NOMO-1 treated with DMSO at 0.1 percent for 48 hours (cell line): ENCODE measurements around the gene EMC1.
"Not testable (repeated sequence)": the region's sequence is repeated elsewhere in the genome, so short reads cannot be mapped to it uniquely, and the experiment has no call there.

Experiments used
- DNase-seq: peaks from one replicate; lab custom pipeline; 2025; ENCODE audit not compliant: unreplicated experiment; lab: John Stamatoyannopoulos, UW

EMC1 gene

DNA sequence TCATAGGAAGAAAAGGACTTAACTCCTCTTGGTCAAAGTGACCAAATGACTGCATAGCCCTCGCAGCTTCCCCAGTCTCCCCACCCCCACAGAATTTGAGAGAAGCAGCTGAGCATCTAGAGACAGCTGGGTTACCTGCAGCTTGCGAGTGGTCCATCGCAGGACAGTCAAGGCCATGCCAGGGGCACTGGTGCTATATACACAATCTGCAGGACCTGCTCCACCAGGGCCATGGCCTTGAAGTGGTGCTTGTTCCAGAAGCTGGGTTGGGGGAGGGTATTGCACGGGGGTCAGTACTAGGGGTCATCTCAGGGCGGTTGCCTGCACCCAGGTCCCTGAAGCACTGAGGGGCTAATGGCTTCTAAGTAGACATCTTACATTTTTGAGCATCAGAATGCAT, 10.7 kb upstream of the EMC1 start:
- no peak for DNase-seq

DNA sequence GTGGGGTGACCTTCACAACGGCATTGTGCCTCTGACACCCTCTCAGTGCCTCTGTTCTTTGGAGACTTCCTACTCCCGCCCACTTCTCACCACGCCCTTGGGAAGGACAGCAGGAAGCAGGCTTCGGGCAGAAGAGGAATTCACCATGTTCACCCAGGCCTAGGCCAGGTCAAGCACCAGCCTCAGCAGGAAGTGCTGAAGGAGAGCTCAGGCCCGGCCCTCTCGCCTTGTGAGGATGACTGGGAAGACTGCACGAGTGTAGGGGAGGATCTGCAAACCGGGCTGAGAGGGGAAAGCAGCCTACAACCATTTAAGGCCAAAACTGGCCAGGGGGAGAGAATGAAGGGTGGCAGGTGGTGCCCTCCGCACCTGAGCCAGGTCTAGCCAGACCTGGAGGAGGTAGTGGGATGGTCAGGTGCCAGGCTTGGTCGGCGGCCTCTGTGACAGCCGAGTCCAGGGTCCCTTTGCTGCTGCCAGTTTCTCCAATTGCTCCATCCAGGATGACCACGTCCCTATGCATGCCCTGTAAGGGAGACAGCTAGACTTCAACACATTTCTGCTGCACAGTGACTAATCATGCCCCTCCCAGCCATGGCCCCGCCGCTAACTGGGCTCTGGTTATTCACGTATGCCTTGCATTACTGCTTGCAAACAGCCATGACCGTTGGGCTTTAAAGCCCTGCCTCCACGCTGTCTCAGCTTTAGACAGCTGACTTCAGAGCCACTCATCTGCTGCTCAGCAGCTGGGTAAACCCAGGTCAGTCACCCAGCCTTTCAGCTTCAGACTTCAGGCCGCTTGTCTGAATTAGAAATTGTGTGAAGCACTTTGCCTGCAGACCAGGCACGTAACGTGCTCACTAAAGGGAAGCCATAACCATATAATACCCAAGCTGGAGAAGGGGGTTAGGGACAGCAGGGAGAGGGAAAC, 9.2 kb upstream of the EMC1 start:
- DNase-seq = no peak

DNA sequence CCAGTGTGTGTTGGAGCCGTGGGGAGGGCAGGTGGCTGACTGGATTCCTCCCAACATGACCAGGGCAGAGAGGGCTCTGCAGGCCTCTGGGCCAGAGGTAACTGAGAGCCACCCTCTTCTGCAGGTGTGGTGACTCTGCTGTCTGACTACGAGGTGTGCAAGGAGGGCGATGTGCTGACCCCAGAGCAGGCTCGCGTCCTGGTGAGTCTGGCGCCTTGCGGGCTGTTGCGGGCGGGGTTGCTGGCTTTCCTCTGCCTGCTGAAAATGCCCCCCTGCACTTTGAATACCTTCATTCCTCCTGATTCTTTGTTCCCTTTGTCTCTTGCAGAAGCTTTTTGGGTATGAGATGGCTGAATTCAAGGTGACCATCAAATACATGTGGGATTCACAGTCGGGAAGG, 7.0 kb upstream of the EMC1 start:
- no peak for DNase-seq

DNA sequence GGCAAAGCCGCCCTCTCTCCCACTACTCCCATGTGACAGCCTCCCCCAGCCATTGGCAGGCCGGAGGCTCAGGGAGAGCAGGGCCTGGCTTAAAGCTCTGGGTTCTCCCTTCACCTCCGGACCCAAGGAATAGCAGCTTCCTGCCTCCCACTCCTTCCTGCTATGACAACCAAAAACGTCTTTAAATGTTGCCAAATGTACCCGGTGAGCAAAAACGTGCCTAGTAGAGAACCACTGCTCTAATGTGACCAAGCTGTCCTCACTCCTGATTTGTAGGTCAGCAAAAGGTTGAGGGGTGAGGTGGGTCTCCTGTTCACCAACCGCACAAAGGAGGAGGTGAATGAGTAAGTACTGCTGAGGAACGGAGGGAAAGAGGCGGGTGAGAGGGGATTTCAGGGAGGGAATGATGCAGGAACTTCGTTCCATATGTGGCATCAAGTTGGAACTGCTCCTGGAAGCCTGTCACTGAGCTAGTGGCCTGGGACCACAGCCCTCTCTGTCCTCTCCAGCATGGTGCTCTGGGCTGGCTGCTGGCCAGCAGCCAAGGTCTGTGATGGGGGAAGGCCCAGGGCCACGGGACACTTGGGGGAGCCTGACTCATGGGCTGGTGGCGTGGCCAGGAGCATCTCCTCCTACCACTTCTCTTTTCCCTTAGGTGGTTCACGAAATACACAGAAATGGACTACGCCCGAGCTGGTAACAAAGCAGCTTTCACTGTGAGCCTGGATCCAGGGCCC, 6.0 kb upstream of the EMC1 start:
- DNase-seq = no peak

DNA sequence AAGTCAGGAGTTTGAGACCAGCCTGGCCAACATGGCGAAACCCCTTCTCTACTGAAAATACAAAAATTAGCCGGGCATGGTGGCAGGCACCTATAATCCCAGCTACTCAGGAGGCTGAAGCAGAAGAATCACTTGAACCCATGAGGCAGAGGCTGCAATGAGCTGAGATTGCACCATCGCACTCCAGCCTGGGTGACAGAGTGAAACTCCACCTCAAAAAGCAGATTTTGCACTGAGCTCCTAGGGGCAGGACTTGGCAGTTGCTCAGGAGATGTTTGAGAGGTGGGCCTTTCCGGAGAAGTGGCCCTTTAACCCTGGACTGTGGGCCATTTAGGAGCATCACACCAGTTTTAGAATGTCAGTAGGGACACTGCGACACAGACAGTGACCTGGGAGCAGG, 5.0 kb upstream of the EMC1 start:
- DNase-seq = not testable (repeated sequence)

DNA sequence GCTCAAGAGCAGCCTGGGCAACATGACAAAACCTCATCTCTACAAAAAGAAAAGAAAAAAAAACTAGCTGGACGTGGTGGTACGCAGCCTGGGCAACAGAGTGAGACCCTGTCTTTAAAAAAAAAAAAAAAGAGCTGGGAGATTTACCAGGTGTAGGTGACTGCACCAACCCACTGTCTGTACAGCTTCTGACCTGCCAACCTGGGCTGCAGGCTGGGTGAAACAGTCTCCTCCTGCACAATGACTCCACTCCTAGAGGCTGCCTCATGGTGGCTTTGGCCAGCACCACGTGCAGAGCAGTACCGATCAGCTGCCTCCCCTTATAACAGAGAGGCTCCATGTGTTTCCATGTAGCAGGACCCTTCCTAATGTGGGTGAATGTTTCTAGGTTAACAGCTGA, 4.0 kb upstream of the EMC1 start:
- DNase-seq = no peak

DNA sequence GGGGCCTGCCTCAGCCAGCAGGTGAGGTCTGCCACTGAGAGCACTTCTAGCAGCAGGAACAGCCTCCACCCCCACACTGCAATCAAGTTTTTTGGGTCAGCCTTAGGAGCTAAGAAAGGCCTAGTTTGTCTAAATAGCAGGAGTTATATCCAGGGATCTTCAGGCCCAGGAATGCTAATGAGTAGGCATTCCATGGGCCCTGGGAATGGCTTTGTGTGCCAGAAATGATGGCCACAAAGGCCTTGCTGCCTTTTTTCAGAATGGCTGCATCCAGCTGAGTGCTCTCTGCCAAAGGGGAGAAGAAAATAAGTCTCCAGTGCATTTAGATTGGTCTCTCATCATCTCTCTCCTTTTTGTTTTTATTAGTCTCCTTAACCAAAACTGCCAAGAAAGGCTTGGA, 3.1 kb upstream of the EMC1 start:
- DNase-seq = no peak

DNA sequence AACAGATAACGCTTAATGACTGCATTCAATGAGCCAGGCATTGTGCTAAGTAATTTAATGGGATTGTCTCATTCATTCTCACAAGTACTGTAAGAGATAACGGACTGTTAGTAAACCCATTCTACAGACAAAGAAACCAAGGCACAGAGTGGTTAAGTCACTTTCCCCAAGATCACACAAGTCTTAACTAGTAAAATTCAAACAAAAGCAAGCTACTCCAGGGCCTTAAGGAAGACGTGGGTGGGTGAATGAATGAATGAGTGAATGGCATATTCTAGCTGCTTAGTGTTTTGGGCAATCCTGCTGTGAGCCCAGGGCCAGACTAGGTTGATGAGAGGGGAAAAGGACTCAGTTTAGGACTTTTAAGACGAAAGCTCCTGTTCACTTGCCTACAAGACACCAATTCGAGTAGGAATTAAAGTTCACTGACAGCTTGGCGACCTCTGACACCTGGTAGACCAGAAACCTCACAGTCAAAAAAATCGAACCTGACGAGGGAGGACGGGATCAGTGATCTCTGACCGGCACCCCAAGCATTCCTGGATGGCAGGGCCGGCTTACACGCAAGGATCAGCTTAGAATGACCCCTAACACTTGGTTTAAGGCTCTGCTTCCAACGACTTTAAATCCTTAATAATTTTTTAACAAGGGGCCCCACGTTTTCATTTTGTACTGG, 557 bp downstream of the EMC1 start:
- no peak for DNase-seq

DNA sequence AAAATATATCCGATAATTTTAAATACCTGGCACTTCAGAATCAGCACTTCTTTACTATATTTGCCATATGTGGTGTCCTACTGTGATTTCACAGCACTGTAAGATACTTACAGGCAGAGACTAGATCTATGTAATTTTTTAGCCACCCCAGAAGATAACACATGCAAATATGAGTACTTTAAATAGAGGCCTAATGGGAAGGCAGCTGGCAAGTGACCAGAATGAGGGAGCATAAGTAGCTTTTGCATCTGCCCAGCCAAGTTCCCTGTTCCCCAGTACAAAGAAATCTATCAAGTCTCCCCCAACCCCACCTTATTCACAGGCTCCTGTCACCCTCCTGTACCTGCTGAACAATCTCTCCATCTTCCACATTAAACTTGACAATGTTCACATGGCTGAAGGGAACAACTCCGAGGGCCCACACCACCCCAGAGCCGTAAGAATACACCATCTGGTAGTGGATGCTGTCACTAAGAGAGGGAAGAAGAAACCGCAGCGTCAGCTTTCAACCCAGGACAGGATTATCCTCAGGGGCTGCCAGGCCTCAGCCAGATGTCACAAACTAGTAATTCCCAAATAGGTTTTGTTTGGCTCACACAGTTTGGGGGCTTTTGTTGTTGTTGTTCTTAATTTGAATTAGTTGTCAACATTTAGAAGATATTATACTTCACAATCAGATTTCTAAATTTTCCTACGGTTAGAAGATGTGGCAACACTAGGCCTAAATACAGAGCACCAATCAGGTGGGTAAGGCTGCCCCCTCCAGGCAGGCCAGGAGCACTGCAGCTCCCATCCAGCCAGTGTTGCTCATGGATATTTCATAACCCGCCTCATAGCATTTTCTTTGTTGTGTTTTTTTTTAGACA, 10.4 kb downstream of the EMC1 start:
- DNase-seq = peak; percentile 76

DNA sequence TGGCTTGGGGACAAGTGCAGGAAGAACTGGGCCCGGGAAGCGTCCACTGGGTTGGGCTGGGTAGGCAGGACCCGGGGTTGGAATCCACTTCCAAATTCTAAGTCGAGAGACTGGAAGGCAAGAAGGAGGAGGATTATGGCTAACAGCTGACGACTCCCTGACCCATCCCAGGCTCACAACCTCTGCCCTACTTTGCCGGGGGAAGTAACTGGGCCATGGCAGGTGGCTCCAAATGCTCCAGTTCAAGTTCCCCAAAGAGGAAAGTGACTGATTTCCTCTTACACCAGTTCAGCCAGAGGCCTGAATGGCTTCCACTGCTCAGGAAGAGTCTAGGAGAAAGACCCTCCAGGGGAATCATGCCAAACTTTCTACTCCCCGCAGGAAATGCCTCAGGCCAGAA, 11.4 kb downstream of the EMC1 start:
- no peak for DNase-seq

DNA sequence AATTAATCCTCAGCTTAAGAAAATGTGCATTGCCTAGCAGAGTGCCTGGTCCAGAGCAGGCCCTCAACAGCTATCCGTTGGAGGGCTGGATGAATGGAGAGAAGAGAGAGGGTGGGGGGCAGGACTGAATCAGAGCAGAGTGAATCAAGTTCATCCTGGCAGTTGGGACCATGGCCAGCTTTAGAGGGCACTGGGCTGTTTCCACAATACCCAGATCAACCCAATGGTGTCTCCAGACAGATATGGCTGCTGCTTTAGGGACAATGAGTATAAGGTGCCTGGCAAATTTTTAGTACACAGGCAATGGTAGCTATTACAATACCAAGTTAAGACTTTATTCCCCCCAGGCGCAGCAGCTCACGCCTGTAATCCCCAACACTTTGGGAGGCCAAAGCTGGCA, 17.1 kb downstream of the EMC1 start:
- no peak for DNase-seq

DNA sequence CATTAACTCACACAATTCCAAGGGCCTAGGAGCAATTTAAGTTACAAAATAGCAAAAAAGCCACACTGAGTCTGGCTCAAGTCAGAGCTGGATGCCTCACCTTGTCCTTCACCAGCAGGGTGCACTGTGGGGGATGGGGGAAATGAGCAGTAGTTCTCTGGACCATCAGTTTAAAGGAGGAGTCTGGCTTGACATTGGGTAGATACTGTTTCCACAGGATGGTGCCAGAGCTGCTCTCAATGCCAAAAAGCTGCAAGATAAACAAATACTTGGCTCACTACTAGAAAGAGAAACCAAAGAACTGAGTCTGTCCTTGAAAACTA, 18.8 kb downstream of the EMC1 start:
- no peak for DNase-seq

DNA sequence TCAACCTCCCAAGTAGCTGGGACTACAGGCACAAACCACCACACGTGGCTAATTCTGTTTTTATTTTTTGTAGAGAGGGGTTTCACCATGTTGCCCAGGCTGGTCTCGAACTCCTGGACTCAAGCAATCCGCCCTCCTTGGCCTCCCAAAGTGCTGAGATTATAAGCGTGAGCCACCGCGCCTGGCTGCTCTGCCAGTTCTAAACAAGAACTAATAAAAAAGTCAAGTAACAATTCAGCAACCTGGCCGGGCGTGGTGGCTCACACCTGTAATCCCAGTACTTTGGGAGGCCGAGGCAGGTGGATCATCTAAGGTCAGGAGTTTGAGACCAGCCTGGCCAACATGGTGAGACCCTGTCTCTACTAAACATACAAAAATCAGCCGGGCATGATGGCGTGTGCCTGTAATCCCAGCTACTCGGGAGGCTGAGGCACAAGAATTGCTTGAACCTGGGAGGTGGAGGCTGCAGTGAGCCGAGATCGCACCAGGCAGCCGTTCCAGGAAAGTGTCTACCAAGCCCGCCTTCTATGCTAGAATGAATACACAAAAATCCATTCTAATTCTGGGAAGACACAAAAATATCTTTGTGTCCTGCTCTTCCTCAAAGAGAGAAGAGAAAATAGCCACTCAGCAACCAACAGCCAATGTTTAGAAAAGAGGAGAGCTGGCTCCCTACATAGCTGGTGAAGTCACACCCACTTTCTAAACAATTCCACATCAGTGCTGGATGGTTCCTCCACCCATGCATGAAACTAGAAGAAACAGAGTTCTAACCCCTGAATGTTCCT, 19.4 kb downstream of the EMC1 start:
- DNase-seq = not testable (repeated sequence)

DNA sequence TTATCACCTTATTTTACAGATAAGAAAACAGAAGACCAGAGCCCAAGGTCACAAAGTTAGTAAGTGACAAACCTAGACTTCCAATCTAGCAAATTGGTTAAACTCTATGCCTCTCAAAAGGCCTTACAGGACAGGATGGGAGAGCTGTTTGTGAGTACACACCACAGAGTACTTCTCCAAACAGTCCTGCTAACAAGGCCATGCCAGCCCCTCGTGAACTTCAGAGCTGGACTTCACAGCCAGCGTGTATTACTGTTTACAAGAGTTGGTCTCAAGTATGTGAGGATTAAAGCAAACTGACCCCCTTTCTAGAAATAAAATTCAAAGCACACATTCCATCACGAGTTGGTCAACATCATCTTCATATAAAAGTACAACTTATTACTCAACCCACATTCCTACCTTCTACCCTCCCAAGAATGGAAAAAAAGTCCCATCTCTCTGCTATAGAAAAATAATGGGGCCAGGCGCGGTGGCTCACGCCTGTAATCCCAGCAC, 21.4 kb downstream of the EMC1 start:
- no peak for DNase-seq

DNA sequence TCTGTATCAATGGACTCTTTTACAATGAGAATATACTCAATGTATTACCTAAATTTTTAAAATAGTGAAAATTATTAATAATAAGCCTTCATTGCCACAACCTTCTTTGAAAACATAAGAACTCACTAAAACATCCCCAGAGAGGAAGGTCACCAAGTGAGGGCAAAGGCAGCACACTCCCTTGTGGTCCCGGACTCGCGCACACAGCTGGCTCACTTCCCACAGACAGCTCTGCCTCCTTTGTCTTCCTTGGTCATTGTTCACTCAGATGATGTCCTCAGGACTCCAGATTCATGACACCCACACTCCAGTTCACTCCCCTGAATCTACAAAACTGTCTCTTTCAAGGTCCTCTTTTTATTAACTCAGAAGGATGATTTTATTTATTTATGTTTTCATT, 22.1 kb downstream of the EMC1 start:
- no peak for DNase-seq

DNA sequence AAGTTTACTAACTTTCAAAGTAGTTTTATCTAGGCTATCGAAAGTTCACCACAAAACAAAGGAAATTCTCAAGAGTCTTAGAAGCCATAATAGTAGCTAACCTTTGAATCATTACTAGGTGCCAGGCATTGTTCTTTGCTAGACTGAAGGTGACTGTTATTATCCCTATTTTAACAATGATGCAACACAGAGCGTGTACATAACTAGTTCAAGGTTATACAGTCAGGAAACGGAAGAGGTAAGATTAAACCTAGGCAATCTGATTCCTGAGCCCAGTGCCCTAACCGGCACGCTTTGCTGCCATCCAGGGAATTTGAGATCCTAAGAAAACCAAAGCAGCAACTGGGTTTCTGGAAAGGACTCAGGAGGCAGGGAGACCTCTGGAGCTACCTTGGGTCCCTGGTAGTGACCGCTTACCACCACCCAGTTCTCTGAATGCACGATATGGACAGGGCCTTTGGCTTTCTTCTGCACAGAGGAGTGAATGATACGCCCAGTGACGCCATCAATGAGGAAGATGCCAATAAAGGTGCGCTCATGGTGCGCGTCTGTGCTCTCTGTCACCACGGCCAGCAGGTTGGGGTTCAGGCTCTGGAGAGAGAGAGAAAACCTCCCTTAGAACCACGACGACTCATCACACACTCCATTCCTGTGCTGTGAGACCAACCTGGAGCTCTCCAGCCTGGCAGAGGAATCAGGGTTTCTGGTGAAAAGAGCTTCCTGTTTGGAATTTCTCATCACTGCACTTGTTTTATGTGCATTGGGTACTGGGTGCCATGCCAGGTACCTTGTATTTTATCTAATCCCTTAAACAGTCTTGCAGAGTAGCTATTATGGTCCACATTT, 28.1 kb downstream of the EMC1 start:
- no peak for DNase-seq

DNA sequence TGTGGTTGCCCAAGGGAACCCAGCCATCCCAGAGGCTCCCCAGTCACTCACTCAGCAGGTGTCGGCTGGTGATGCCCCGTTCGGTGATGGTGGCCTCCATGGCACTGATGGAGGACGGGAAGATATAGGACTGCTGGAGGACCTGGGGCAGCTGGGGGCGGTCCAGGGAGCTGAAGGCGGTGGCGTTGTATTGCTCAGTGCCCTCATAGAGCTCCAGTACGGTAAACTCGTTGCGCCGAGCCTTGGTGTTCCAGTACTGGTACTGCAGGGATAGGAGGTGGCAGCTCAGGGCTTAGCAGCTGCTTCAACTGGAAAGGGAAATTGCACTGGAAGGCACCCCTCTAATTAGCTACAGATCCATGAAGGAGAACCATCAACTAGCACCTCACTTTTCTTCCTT, 28.8 kb downstream of the EMC1 start:
- no peak for DNase-seq

DNA sequence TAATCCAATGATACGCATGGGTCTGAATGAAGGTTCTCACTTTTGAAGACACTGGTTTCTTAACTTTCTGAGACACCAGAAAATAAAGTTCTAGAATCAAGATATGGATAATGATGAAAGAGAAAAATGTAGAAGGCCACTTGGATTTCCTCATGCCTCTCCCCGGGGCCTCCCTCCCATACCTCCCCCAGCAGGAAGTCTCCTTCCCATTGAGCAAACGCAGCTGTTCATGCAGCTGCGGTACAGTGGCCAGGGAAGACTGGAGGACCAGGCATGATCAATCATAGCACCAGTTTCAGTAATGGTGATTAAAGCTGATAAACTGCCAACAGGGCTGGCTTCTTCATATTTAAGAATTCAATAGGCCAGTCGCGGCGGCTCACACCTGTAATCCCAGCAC, 30.3 kb downstream of the EMC1 start:
- no peak for DNase-seq
